ENCODE results near the gene MAMLD1. TPM values are rescaled to one million over a fixed set of nuclear protein-coding genes. Genes with fewer than 3 reads are reported as not detected.

Gene MAMLD1
- total RNA-seq, 1 donor, result 3.3 TPM

DNA sequence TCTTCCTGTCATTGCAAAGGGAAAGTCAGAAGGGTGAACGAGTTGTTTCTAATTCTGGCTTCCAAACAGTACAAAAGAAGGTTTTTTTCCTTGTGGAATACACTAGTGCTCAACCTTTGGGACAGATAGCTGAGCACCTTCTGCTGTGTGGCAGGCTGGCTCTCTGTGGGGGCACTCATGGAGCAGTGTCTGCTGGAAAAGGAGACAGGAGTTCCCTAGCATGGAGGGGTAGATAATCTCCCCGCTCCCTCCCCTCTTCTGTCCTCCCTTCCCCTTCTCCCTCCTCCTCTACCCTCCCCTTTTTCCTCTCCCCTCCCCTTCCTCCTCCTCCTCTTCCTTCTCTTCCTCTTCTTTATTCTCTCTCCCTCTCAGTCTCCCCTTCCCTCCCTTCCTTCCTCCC, 142.9 kb downstream of the MAMLD1 start:
- H3K4me2 ChIP-seq (ENCODE audit: insufficient read depth, low read length), result no peak overlapping the region
- no peak overlapping the region for H3K4me3 ChIP-seq (ENCODE audit: insufficient read depth, low read length)
- H3K27me3 ChIP-seq (ENCODE audit: insufficient read depth, low read length), result peaks cover 3% of the 10 kb centered on the region
- H3K4me1 ChIP-seq (ENCODE audit: insufficient read depth, low read length), result peaks cover 2% of the 10 kb centered on the region
- H4K20me1 ChIP-seq (ENCODE audit: insufficient read depth, low read length), result peaks cover under 1% of the 10 kb centered on the region
- H3K36me3 ChIP-seq (ENCODE audit: insufficient read depth, low read length), result no peaks in the 10 kb centered on the region
- H3K9me3 ChIP-seq (ENCODE audit: low read depth, low read length), result no peaks in the 10 kb centered on the region
- TF ChIP-seq, protein P1, sequence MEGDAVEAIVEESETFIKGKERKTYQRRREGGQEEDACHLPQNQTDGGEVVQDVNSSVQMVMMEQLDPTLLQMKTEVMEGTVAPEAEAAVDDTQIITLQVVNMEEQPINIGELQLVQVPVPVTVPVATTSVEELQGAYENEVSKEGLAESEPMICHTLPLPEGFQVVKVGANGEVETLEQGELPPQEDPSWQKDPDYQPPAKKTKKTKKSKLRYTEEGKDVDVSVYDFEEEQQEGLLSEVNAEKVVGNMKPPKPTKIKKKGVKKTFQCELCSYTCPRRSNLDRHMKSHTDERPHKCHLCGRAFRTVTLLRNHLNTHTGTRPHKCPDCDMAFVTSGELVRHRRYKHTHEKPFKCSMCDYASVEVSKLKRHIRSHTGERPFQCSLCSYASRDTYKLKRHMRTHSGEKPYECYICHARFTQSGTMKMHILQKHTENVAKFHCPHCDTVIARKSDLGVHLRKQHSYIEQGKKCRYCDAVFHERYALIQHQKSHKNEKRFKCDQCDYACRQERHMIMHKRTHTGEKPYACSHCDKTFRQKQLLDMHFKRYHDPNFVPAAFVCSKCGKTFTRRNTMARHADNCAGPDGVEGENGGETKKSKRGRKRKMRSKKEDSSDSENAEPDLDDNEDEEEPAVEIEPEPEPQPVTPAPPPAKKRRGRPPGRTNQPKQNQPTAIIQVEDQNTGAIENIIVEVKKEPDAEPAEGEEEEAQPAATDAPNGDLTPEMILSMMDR (IDR thresholded peaks at IDR 0.05; ENCODE audit: extremely low read depth, low read depth, low read length), result no peak
- H2AFZ ChIP-seq (ENCODE audit: low read length), result no peak overlapping the region
- no peaks in the 10 kb centered on the region for H3K79me2 ChIP-seq (ENCODE audit: insufficient read depth, low read length)
- H3K27ac ChIP-seq (ENCODE audit: low read depth, low read length), result no peak overlapping the region
- no peak for DNase-seq (ENCODE audit: insufficient read length, low spot score, missing footprints)

DNA sequence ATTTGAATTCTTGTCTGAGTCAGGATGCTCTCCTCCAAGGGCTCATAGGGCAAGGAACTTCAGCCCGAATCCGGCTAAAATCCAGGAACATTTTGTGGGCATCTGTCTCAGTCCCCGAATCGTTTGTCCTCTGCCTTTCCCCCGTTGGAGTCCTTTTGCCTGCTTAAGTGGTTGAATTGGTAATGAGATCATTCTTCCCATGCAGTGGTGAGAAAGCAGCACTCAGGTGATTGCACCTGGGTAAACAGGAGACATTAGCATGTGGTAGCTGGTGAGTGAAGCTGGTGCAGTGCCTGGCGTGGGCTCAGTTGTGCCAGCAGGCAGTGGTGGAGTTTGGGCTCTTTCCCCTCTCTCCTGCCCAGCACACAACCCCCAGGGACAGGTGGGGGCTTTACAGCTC, 143.4 kb downstream of the MAMLD1 start:
- H3K36me3 ChIP-seq (ENCODE audit: insufficient read depth, low read length), result no peaks in the 10 kb centered on the region
- H3K27me3 ChIP-seq (ENCODE audit: insufficient read depth, low read length), result peaks cover 3% of the 10 kb centered on the region
- no peak for DNase-seq (ENCODE audit: insufficient read length, low spot score, missing footprints)
- no peak overlapping the region for H2AFZ ChIP-seq (ENCODE audit: low read length)
- H3K4me2 ChIP-seq (ENCODE audit: insufficient read depth, low read length), result no peak overlapping the region
- no peaks in the 10 kb centered on the region for H3K79me2 ChIP-seq (ENCODE audit: insufficient read depth, low read length)
- H3K9me3 ChIP-seq (ENCODE audit: low read depth, low read length), result no peaks in the 10 kb centered on the region
- H4K20me1 ChIP-seq (ENCODE audit: insufficient read depth, low read length), result no peaks in the 10 kb centered on the region
- TF ChIP-seq, protein P1 (IDR thresholded peaks at IDR 0.05; ENCODE audit: extremely low read depth, low read depth, low read length), result no peak
- H3K27ac ChIP-seq (ENCODE audit: low read depth, low read length), result no peak overlapping the region
- H3K4me1 ChIP-seq (ENCODE audit: insufficient read depth, low read length), result peaks cover 2% of the 10 kb centered on the region
- no peak overlapping the region for H3K4me3 ChIP-seq (ENCODE audit: insufficient read depth, low read length)

DNA sequence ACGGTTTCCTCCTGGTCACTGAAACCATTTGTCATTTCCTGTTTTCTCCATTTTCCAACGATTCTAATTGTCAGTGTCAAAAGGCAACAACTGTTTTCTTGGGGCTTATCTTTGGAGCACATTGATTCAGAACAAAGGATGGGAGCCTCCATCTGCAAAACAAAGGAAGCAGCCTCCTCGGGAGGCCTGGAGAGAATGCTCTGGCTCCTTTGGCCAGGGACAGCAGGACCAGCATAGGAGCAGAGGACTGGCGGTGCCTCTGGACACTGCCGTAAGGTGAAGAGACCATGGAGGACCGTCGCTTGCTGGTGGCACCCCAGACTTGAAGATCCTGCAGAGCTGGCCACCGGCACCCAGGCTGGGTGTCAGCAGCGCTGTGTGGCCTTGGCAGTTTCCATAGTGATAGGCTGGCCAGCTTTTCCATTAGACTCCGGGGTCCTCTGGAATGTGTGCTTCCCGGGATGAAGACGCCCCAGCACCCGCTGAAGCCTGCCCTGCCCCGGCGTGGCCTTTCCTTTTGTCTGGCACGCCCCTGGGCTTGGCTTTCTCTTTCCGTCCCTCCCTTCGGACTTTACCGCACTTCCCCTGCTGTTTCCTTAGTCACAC, 144.2 kb downstream of the MAMLD1 start:
- Histone ChIP-seq H3K4me1 (ENCODE audit: insufficient read depth, low read length) (peaks cover 2% of the 10 kb centered on the region), H3K79me2 (ENCODE audit: insufficient read depth, low read length) (no peaks in the 10 kb centered on the region), H3K36me3 (ENCODE audit: insufficient read depth, low read length) (no peaks in the 10 kb centered on the region), H3K4me3 (ENCODE audit: insufficient read depth, low read length) (no peak overlapping the region), H3K27me3 (ENCODE audit: insufficient read depth, low read length) (peaks cover 3% of the 10 kb centered on the region), H3K4me2 (ENCODE audit: insufficient read depth, low read length) (no peak overlapping the region), H4K20me1 (ENCODE audit: insufficient read depth, low read length) (no peaks in the 10 kb centered on the region), H3K9me3 (ENCODE audit: low read depth, low read length) (no peaks in the 10 kb centered on the region), H2AFZ (ENCODE audit: low read length) (no peak overlapping the region), H3K27ac (ENCODE audit: low read depth, low read length) (no peak overlapping the region)
- DNase-seq (ENCODE audit: insufficient read length, low spot score, missing footprints), result no peak
- TF ChIP-seq, protein P1 (IDR thresholded peaks at IDR 0.05; ENCODE audit: extremely low read depth, low read depth, low read length), result no peak

DNA sequence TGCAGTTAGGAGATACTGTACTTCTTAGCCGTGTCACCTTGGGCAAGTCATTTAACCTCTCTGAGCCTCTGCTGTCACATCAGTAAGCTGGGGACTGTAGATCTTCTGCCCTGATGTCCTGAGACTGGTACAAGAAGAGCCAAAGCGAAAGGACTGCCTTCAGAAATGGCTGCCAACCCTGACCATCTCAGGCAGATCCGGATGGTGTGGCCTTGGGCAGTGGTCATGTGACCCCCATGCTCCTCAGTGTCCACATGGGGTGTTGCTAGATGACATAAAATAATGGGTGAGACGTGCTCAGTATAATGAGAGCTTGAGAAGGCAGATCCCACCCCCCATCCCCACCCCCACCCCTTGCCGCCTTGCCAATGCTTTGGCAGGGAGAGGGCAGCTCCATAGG, 144.9 kb downstream of the MAMLD1 start:
- H3K27me3 ChIP-seq (ENCODE audit: insufficient read depth, low read length), result peaks cover 3% of the 10 kb centered on the region
- H3K79me2 ChIP-seq (ENCODE audit: insufficient read depth, low read length), result no peaks in the 10 kb centered on the region
- H4K20me1 ChIP-seq (ENCODE audit: insufficient read depth, low read length), result no peaks in the 10 kb centered on the region
- peaks cover 2% of the 10 kb centered on the region for H3K4me1 ChIP-seq (ENCODE audit: insufficient read depth, low read length)
- no peak overlapping the region for H3K4me2 ChIP-seq (ENCODE audit: insufficient read depth, low read length)
- H3K9me3 ChIP-seq (ENCODE audit: low read depth, low read length), result no peaks in the 10 kb centered on the region
- no peak overlapping the region for H3K27ac ChIP-seq (ENCODE audit: low read depth, low read length)
- no peak overlapping the region for H2AFZ ChIP-seq (ENCODE audit: low read length)
- TF ChIP-seq, protein P1 (IDR thresholded peaks at IDR 0.05; ENCODE audit: extremely low read depth, low read depth, low read length), result no peak
- DNase-seq (ENCODE audit: insufficient read length, low spot score, missing footprints), result no peak
- no peak overlapping the region for H3K4me3 ChIP-seq (ENCODE audit: insufficient read depth, low read length)
- no peaks in the 10 kb centered on the region for H3K36me3 ChIP-seq (ENCODE audit: insufficient read depth, low read length)

Measured in osteoblast (primary cell).